ENCODE data around the gene LHFPL2. TPM values are rescaled to one million over a fixed set of nuclear protein-coding genes. Genes with fewer than 3 reads are reported as not detected.
A peak's percentile ranks its signal among the peaks of the same experiment; 100 is the strongest.

Gene LHFPL2
- total and polyA plus RNA-seq, 9 of the 15 experiments (the other 6 are each of a cell fraction or from before 2014, with no cell fraction given), result 1.0 to 6.6 (median 4.6) TPM

DNA sequence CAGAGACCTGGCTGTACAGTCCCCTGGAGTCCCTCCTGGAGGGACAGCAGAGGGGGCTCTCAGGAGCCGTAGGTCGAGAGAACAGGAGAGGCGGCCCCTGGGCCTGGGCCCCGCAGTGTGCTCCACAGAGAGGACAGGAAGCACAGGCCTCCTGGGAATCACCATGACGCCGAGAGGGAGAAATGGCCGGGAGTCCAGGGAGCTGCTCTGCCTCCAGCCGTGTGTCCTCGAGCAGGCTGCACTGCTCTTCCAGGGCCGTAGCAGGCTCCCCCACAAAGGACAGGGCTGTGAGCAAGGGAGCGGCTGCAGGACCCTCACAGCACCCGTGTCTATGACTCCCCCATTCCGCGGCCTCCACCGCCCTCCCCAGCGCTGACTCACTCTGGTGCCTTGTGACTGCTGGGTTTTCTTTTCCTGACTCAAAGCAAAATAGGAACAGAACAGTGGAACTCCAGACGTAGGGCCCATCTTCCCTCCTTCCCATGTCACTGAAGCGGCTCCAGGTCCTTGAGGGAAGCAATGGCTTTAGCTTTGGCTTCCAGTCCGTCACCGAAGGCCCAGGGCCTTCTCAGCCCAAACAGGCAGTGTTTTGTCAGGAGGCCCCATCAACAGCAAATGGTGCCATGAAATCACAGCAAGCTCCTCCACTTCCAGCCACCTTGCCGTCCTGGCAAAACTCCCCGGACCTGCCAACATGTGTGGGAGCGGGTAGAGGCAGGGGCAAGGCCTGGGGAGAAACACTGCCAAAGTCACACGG lies 114.2 kb downstream of the LHFPL2 start (continued):
- TF ChIP-seq, protein P1, sequence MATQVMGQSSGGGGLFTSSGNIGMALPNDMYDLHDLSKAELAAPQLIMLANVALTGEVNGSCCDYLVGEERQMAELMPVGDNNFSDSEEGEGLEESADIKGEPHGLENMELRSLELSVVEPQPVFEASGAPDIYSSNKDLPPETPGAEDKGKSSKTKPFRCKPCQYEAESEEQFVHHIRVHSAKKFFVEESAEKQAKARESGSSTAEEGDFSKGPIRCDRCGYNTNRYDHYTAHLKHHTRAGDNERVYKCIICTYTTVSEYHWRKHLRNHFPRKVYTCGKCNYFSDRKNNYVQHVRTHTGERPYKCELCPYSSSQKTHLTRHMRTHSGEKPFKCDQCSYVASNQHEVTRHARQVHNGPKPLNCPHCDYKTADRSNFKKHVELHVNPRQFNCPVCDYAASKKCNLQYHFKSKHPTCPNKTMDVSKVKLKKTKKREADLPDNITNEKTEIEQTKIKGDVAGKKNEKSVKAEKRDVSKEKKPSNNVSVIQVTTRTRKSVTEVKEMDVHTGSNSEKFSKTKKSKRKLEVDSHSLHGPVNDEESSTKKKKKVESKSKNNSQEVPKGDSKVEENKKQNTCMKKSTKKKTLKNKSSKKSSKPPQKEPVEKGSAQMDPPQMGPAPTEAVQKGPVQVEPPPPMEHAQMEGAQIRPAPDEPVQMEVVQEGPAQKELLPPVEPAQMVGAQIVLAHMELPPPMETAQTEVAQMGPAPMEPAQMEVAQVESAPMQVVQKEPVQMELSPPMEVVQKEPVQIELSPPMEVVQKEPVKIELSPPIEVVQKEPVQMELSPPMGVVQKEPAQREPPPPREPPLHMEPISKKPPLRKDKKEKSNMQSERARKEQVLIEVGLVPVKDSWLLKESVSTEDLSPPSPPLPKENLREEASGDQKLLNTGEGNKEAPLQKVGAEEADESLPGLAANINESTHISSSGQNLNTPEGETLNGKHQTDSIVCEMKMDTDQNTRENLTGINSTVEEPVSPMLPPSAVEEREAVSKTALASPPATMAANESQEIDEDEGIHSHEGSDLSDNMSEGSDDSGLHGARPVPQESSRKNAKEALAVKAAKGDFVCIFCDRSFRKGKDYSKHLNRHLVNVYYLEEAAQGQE (IDR thresholded peaks at IDR 0.05; ENCODE audit: borderline replicate concordance), result no peak
- TF ChIP-seq, protein P1 (CRISPR knock-in tag; IDR thresholded peaks at IDR 0.05; ENCODE audit: low read depth), result no peak
- TF ChIP-seq, protein P2, sequence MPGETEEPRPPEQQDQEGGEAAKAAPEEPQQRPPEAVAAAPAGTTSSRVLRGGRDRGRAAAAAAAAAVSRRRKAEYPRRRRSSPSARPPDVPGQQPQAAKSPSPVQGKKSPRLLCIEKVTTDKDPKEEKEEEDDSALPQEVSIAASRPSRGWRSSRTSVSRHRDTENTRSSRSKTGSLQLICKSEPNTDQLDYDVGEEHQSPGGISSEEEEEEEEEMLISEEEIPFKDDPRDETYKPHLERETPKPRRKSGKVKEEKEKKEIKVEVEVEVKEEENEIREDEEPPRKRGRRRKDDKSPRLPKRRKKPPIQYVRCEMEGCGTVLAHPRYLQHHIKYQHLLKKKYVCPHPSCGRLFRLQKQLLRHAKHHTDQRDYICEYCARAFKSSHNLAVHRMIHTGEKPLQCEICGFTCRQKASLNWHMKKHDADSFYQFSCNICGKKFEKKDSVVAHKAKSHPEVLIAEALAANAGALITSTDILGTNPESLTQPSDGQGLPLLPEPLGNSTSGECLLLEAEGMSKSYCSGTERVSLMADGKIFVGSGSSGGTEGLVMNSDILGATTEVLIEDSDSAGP (CRISPR knock-in tag; IDR thresholded peaks at IDR 0.05), result no peak
- TF ChIP-seq ZNF717 (CRISPR knock-in tag; IDR thresholded peaks at IDR 0.05) (no peak), GABPB2 (CRISPR knock-in tag; conservative IDR thresholded peaks at IDR 0.05) (no peak), ZNF354B (CRISPR knock-in tag; IDR thresholded peaks at IDR 0.05) (no peak), MCM5 (IDR thresholded peaks at IDR 0.05; ENCODE audit: low read depth) (no peak), KLF10 (CRISPR knock-in tag; IDR thresholded peaks at IDR 0.05) (no peak), ZNF76 (CRISPR knock-in tag; IDR thresholded peaks at IDR 0.05; ENCODE audit: borderline replicate concordance) (no peak), PTTG1 (tag; IDR thresholded peaks at IDR 0.05; ENCODE audit: low read depth) (no peak), U2AF2 (optimal IDR thresholded peaks at IDR 0.05; ENCODE audit: low read depth, low read length) (no peak)
- TF ChIP-seq, protein P3, sequence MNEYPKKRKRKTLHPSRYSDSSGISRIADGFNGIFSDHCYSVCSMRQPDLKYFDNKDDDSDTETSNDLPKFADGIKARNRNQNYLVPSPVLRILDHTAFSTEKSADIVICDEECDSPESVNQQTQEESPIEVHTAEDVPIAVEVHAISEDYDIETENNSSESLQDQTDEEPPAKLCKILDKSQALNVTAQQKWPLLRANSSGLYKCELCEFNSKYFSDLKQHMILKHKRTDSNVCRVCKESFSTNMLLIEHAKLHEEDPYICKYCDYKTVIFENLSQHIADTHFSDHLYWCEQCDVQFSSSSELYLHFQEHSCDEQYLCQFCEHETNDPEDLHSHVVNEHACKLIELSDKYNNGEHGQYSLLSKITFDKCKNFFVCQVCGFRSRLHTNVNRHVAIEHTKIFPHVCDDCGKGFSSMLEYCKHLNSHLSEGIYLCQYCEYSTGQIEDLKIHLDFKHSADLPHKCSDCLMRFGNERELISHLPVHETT (CRISPR knock-in tag; conservative IDR thresholded peaks at IDR 0.05 in 1 of 2, IDR thresholded peaks at IDR 0.05 in 1 of 2), result 0 out of 4 replicates have a peak, but pooled peaks of 1 of the 2 experiments have one; percentile 37
- TF ChIP-seq, protein P4, sequence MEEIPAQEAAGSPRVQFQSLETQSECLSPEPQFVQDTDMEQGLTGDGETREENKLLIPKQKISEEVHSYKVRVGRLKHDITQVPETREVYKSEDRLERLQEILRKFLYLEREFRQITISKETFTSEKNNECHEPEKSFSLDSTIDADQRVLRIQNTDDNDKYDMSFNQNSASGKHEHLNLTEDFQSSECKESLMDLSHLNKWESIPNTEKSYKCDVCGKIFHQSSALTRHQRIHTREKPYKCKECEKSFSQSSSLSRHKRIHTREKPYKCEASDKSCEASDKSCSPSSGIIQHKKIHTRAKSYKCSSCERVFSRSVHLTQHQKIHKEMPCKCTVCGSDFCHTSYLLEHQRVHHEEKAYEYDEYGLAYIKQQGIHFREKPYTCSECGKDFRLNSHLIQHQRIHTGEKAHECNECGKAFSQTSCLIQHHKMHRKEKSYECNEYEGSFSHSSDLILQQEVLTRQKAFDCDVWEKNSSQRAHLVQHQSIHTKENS (CRISPR knock-in tag; IDR thresholded peaks at IDR 0.05), result no peak
- TF ChIP-seq, protein P5, sequence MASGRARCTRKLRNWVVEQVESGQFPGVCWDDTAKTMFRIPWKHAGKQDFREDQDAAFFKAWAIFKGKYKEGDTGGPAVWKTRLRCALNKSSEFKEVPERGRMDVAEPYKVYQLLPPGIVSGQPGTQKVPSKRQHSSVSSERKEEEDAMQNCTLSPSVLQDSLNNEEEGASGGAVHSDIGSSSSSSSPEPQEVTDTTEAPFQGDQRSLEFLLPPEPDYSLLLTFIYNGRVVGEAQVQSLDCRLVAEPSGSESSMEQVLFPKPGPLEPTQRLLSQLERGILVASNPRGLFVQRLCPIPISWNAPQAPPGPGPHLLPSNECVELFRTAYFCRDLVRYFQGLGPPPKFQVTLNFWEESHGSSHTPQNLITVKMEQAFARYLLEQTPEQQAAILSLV (tag; IDR thresholded peaks at IDR 0.05), result no peak

Data from K562 (cell line).